Stimulated activated CD4-positive, alpha-beta T cell treated with anti-CD3 and anti-CD28 coated beads, Interleukin-1b, Interleukin-23, amount 100 ng/mL, for 4 hours (primary cell): Measurements from ENCODE around the gene ABHD1.

Experiments
- DNase-seq, 2 donors: peaks; one replicate each; pipeline ENCODE4 v3.0.0-alpha.2; 2020; ENCODE audit warnings: low read depth in 2 of 2

The ABHD1 gene

DNA sequence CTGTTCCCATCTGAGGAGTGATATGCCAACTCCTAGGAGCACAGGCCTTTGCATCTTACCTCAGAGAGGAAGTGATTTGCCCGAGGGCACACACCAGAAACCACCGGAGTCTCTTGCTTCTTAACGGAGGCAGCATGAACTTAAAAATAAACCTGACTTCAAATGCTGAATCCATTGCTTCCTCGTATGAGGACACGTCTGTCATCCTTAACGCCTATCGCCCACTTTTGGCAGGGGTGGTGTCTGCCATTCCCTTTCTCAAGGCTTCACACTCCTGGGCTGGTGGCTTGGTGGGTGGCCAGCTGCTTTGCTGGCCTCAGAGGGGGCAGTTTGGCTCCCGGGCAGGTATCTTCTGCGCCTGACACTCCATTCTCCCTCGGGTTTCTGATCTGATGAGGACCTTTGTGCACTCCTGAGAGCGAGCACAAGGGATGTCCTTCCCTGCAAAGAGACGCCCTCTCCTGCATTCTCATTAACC lies 11.9 kb downstream of the ABHD1 start:
- no peak for DNase-seq

DNA sequence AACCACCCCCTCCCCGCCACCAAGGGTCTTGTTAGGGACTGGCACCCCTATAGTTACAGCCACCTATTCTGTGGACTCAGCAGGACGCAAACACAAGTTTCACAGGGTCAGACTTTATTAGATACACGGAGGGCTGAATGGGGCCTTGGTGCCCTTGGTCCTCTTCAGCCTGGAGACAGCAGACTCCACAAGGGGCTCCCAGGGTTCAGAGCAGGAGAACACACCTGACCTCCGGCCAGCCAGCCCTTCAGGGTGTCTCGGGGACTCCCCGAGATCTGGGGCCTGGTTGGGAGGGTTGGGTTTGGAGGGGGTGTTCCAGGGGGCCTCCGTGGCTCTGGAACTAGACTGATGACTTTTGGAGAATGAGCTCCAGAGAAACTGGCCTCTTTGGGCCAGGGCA lies 13.1 kb downstream of the ABHD1 start:
- DNase-seq, result no peak

- DNase-seq, result no peak
Observed at GRCh38 chr2:27137322-27137935, 13.8 kb downstream of the ABHD1 start.

GRCh38 chr2:27138111-27138510 lies 14.5 kb downstream of the ABHD1 start:
- DNase-seq, result no peak

DNA sequence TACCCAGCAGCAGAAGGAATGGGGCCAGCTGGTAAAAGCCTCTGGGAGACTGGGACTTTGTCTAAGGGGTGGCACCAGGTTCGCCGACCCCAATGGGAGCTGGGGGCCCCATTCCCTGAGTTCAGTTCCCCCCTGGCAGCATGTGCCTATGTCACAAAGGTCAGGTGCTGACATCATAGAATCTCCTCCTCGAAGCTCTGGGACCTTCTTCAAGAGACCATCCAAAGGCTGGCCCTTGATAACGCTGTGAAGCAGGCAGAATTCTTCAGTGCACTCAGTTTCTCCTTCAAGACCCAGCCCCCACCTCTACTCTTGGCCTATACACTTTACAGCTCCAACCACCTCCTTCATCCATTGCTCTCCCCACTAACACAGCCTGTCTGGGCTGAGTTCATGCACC lies 15.7 kb downstream of the ABHD1 start, which contains the start of gene PRR30:
TSS of gene PRR30 (minus strand) at position 101 of the 400 bp plus-strand sequence. CDS start 1,081 bp downstream, outside the sequence.
- no peak for DNase-seq

GRCh38 chr2:27143285-27143684 lies 19.7 kb downstream of the ABHD1 start:
- DNase-seq, result no peak

GRCh38 chr2:27145682-27146081 lies 22.1 kb downstream of the ABHD1 start:
- no peak for DNase-seq

GRCh38 chr2:27147935-27148334 lies 24.3 kb downstream of the ABHD1 start:
- no peak for DNase-seq

- DNase-seq, result no peak
Observed at GRCh38 chr2:27148801-27149439, 25.3 kb downstream of the ABHD1 start, which contains the start of gene TCF23. Gene TCF23, plus strand, starts transcription at chr2:27149004. Its CDS starts 130 bp downstream, at chr2:27149134.

- no peak for DNase-seq
Observed at GRCh38 chr2:27149570-27150405, 26.2 kb downstream of the ABHD1 start.

DNA sequence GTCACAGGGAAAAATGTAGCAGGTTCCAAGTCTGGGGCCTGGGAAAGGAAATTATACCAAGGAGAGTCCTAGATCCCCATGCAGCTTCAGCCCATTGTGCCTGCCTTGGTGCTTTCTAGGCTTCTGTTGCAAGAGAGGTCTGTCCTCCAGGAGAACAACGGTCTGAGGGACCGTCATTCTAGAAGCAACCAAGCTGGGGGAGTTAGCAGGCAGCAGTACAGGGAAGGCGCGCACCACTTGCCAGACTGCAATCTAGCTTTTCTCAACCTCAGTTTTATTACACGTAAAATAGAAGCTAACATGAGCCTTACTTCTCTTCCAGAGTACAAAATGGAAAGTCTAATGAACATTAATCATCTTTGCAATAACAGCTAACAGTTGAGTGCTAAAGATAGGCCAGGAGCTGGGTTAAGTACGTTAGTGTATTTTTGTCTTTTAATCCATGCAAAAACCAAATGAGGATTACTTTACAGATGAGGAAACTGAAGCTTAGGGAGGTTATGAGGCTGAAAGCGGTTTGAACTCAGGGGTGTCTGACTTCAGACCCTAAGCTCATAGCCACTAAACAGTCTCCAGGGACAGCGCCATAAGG lies 27.1 kb downstream of the ABHD1 start:
- DNase-seq, result no peak

DNA sequence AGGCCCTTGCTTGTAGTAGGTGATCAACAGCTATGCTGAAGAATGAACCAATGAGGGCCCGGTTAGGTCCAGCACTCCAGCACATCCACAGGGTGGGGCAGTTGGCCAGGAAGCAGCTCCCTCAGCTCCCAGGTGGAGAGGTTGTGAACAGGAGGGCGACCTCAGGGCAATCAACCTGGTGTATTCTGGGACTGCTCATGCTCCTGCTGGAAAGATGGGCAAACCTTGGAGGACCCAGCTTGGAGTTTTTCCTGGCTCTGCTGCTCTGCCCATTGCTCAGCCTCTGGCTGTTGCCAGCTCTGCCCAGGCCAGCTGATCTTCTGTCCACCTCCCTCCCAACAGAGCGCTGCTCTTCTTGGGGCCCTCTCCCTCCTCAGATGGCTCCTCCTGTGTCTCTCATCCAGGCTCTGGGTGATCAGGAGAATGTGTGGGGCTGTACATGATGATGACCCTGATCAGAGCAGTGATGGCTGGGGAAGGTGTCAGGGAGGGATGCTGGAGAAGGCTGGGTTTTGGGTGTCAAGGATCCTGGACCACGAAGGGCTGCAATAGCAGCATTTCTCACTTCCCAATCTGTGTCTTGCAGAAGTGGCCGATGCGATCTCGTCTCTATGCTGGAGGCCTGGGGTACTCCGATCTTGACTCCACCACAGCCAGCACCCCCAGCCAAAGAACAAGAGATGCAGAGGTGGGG lies 28.6 kb downstream of the ABHD1 start:
- DNase-seq, result no peak

DNA sequence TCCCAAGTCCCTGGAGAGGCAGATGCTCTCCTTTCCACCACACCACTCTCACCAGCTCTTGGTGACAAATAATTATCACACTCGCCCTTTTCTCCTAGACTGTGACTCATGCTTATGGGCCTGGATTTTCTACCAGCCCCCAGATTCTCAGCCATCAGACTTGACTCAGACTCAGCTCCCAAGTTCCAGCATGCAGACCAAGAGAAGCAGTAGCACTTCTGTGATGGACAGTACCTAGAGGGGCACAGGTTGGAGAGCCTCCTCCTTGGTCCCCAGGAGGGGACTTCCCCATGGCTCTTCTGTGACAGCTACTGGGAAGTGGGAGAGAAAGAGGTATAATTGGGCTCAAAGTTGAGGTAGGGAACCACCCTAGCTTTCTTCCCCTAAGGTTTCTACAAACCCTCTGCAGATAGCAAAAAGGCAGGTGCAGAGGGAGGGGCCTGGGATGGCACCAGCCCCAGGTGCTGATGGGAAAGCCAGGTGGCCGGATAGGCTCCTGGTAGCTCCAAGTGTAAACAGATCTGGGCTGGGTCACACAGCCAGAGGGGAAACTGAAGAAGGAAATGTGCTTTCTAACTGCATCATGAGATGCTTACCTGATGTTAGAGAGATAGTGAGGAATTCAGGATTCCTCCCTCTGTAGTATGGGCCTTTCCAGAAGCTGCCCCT lies 29.3 kb downstream of the ABHD1 start:
- DNase-seq, result no peak

DNA sequence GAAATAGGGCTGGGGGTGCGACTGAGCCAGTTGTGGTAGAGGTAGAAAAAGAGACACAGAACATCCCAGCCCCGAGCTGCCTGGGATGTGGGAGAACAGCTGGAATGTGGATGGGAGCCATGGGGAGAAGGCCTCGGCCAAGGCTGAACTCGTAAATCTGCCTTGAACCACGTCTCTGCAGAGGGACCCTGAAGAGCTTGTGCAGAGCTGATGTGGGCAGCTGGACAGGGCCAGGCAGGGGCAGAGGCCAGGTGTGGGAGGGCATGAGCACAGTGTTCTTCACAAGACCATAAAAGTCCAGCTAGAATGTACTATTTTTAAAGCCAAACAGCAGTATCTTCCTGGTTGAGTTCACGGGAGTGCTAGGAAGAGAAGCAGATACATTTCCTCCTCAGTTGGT lies 30.9 kb downstream of the ABHD1 start:
- no peak for DNase-seq

- no peak for DNase-seq
Observed at GRCh38 chr2:27155069-27155520, 31.5 kb downstream of the ABHD1 start.

DNA sequence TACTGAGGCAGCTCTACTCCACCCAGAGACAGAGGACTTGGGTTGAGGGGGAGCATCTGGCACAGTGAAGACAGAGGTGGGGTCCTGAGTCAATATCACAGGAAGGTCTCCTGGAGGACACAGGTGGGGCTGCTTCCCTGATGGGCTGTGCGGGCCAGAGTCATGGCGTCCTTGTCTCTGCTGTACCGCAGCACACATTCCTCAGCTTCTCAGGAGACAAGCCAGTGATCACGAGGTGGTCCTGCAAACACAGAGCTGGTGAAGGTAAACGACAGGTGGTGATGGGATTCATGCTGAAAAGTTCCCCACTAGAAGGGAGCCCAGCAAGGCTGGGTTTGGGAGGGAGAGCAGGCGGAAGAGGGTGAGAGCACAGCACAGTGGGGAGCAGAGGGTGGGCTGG lies 34.9 kb downstream of the ABHD1 start:
- DNase-seq, result no peak

GRCh38 chr2:27159271-27159670 lies 35.7 kb downstream of the ABHD1 start:
- DNase-seq, result no peak

DNA sequence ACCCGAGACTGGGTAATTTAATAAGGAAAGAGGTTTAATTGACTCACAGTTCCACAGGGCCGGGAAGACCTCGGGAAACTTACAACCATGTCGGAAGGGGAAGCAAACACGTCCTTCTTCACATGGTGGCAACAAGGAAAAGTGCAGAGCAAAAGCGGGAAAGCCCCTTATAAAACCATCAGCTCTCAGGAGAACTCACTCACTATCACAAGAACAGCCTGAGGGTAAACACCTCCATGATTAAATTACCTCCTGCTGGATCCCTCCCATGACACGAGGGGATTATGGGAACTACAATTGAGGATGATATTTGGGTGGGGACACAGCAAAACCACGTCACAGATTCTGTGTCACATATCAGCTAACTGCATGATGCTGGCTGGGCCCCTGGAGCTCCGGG lies 36.6 kb downstream of the ABHD1 start:
- no peak for DNase-seq

DNA sequence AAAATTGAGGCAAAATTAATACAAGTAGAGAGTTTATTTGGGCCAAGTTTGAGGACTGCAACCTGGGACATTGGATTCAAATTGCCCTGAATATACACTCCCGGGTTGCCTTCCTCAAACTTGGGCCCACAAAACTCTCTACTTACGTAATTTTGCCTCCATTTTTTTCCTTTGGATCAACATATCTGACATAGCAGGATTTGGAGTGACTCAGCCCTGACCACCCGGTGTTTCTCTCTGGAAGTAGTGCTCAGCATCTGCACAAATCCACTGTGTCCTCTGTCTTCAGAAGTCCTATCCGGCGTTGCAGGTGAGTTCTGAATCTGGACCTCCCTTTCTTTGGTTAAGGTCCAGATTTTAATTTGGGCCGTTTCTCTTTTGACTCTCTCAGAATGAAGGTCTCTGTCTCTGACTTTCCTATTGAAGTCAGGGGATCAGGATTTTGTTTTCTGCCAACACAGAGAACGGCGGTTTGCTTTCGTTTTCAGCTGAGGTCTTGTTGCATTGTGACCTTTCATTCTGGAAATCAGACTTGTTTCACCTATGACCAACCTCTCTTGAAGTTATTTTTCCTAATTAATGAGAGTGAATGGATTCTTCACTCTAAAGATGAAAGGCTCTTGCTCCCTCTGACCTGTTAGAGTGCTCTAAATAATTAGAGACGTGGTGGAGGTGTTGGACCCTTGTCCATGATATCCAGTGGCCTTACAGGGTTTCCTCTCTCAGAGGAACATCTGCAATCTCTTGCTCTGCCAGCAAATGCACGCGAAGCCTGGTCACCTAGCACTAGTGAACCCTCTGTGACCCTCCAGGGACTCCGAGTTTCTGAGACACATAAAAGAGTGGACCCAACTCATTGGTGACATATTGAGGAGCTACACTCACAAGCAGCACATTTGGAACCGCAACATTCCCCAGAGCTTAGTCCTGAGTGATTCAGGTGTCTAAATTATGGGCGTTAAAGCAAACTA lies 38.8 kb downstream of the ABHD1 start:
- no peak for DNase-seq
